ENCODE results near the gene EGFL7.

Gene EGFL7

GRCh38 chr9:136674786-136675349 is 12.2 kb downstream of the EGFL7 start:
- Mint-ChIP-seq H3K4me3 (no peak overlapping the region), H3K36me3 (ENCODE audit: low read depth) (no peaks in the 10 kb centered on the region), H3K27ac (peak overlapping the region in 1 of 3 experiments; percentile 83), H3K4me1 (no peaks in the 10 kb centered on the region), H3K9me3 (no peaks in the 10 kb centered on the region), H3K27me3 (ENCODE audit: low read depth) (no peaks in the 10 kb centered on the region)
- no peak for TF ChIP-seq CTCF (IDR thresholded peaks at IDR 0.05; ENCODE audit: unreplicated experiment in 3 of 3)

GRCh38 chr9:136675477-136676296 is 13.0 kb downstream of the EGFL7 start:
- TF ChIP-seq CTCF (IDR thresholded peaks at IDR 0.05; ENCODE audit: unreplicated experiment in 3 of 3) = no peak
- Mint-ChIP-seq H3K4me3 (no peak overlapping the region), H3K36me3 (ENCODE audit: low read depth) (no peaks in the 10 kb centered on the region), H3K9me3 (no peaks in the 10 kb centered on the region), H3K4me1 (no peaks in the 10 kb centered on the region), H3K27me3 (ENCODE audit: low read depth) (no peaks in the 10 kb centered on the region), H3K27ac (no peak overlapping the region)

- Mint-ChIP-seq H3K27me3 (ENCODE audit: low read depth) (no peaks in the 10 kb centered on the region), H3K4me1 (no peaks in the 10 kb centered on the region), H3K4me3 (no peak overlapping the region), H3K36me3 (ENCODE audit: low read depth) (no peaks in the 10 kb centered on the region), H3K9me3 (no peaks in the 10 kb centered on the region), H3K27ac (no peak overlapping the region)
- no peak for TF ChIP-seq CTCF (IDR thresholded peaks at IDR 0.05; ENCODE audit: unreplicated experiment in 3 of 3)
Observed at GRCh38 chr9:136676297-136676794, 13.6 kb downstream of the EGFL7 start.

- Mint-ChIP-seq H3K27ac (no peak overlapping the region), H3K4me3 (no peak overlapping the region), H3K36me3 (ENCODE audit: low read depth) (no peaks in the 10 kb centered on the region), H3K27me3 (ENCODE audit: low read depth) (no peaks in the 10 kb centered on the region), H3K9me3 (no peaks in the 10 kb centered on the region), H3K4me1 (no peaks in the 10 kb centered on the region)
- TF ChIP-seq CTCF (IDR thresholded peaks at IDR 0.05; ENCODE audit: unreplicated experiment in 3 of 3) = no peak
Observed at GRCh38 chr9:136676920-136677686, 14.4 kb downstream of the EGFL7 start.

- H3K4me1 Mint-ChIP-seq = no peaks in the 10 kb centered on the region
- TF ChIP-seq CTCF (IDR thresholded peaks at IDR 0.05; ENCODE audit: unreplicated experiment in 3 of 3) = no peak
- H3K27me3 Mint-ChIP-seq (ENCODE audit: low read depth) = no peaks in the 10 kb centered on the region
- no peaks in the 10 kb centered on the region for H3K9me3 Mint-ChIP-seq
- no peak overlapping the region for H3K27ac Mint-ChIP-seq
- no peaks in the 10 kb centered on the region for H3K36me3 Mint-ChIP-seq (ENCODE audit: low read depth)
- H3K4me3 Mint-ChIP-seq = no peak overlapping the region
Observed at GRCh38 chr9:136678034-136678433, 15.3 kb downstream of the EGFL7 start.

Measured in nephron (organoid).